GM18517 (cell line): ENCODE results near the gene NEUROG3.

Source experiments
- ATAC-seq: cut with Tn5 transposase; IDR thresholded peaks from one replicate; pipeline ENCODE4 v1.9.1; 2021; ENCODE audit warnings: mild to moderate bottlenecking, moderate library complexity; ENCODE audit not compliant: unreplicated experiment

The NEUROG3 gene, protein sequence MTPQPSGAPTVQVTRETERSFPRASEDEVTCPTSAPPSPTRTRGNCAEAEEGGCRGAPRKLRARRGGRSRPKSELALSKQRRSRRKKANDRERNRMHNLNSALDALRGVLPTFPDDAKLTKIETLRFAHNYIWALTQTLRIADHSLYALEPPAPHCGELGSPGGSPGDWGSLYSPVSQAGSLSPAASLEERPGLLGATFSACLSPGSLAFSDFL

DNA sequence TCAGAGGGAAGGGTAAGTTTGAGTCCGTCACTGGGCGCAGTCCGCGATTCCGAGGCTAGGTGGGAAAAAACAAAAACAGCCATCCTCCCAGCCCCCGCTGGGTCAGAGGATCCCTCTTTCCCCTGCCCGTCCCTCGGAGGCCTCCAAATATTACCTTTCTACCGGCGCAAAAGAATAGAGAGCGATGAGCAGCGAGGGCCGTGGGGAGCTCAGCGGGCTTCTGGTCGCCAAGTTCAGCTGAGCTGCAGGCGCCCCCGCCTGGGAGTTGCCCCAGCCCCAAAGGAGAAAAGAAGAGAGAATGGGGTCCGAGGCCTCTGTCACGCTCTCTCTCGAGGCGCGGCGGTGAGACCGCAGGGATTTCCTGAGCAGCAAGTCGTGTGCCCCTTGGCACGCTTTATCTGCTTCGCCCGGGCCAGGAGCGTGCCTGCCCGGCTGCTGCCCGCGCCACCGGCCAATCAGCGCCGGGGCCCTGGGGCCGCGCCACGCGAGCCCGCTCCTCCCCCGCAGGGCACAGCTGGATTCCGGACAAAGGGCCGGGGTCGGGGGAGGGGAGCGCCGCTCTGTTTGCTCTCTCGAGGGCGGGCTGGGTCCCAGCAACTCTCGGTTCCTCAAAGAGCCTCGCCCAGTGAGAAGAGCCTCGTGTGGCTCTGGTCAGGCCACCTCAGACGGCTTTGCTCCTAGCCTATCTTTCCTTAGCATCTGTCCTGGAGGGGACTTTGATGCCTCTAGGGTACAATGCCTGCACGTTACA, at the start of gene NEUROG3:
TSS of gene NEUROG3 (minus strand) at position 367 of the 751 bp plus-strand sequence. CDS start 379 bp downstream, outside the sequence.
- ATAC-seq, result no peak

DNA sequence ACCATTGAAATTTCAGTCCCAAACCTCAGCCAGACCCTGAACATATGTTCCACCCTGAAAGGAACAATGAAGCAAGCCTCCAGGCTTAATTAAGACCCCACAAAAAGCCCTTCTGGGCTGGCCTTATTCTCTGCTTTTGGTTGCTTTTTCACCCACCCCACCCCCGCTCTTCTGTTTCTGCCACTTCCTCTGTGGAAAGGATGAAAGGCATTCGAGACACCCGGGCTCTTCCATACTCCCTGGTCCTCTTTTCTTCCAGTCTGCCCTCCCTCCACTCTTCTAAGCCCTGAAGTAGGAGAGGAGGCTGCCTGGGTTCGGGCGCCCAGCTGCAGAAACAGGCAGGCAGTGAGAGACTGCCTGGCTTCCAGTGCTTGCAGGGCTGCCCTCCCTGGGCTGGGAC, 47.4 kb upstream of the NEUROG3 start:
- no peak for ATAC-seq

- no peak for ATAC-seq
Measured at GRCh38 chr10:69619626-69620025, 46.4 kb upstream of the NEUROG3 start.

- no peak for ATAC-seq
Measured at GRCh38 chr10:69618746-69619145, 45.5 kb upstream of the NEUROG3 start.

GRCh38 chr10:69616358-69616757, 43.1 kb upstream of the NEUROG3 start:
- ATAC-seq, result no peak

DNA sequence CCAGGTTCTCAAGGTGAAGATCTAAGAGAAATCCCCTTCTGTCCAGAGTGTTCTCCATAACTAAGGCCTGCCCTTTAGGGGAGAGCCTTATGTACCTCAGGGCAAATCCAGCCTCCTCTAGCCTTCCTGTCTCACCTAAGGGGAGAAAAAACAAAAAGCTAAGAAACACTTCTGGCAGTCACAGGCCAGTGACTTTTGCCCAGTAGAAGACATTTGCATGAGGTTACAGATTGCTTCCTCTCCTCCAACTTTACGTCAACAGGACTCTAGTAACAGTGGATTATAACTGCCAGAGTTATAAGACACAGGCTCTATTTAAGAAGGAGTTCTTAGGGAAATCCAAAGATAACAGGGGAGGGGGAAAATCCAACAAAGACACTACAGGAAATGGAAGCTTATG, 40.9 kb upstream of the NEUROG3 start:
- ATAC-seq, result no peak

- no peak for ATAC-seq
Measured at GRCh38 chr10:69612760-69613159, 39.5 kb upstream of the NEUROG3 start.

DNA sequence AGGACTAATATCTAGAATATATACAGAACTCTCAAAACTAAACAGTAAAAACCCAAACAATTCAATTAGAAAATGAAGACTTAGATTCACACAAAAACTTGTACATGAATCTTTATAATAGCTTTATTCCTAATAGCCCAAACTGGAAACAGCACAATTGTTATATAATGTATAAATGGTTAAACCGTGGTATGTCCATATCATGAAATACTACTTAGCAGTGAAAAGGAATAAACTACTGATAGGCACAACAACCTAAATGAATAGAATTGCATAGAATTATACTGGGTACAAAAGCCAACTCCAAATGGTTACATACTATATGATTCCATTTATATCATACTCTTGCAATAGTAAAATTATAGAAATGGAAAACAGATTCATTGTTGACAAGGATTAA, 35.9 kb upstream of the NEUROG3 start:
- ATAC-seq, result no peak

DNA sequence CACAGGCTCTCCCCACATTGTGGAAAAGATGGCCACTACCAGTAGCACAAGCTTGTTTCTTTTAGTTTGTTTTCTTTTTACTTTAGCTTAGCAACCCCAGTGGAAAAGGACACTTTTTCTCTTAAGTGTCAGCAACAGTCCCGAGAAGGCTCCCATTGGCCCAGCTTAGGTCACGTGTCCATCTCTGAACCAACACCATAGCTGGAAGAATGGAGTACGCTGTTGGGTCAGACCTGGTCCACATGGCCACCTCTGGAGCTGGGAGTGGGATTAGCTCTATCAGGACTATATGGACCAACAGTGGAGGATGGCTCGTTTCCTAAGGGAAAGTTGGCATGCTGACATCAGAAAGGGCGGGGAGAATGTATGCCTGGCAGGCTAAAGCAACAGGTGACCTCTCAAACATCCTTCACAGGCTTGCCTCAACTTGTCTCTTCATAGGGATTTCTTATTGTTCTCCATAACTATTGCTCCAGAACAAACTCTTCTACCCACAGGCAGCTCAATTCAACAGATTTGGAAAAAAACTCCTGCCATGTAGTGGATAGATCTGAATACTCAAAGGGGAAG, 27.6 kb upstream of the NEUROG3 start:
- no peak for ATAC-seq

- ATAC-seq, result no peak
Measured at GRCh38 chr10:69588358-69588757, 15.1 kb upstream of the NEUROG3 start.

DNA sequence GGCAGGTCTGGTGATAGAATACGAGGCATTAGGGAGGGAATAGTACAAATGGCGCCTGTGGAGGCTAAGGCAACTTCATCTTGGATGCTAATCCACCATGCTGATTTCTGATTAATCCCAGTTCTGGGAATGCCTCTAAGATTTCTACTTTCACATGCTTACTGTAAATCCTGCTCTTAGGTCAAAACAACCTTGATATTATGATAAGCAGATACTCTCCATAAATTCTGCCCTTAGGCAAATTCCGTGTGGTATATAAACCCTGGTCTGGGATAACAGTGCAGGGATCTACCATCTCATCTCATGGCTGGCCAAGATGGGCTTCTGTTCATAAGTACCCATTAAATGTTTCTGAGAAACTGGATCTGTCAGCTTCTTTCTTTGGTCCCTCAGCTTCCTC, 11.4 kb upstream of the NEUROG3 start:
- no peak for ATAC-seq

- ATAC-seq, result no peak
Measured at GRCh38 chr10:69583106-69583505, 9.9 kb upstream of the NEUROG3 start.

- no peak for ATAC-seq
Measured at GRCh38 chr10:69580435-69580834, 7.2 kb upstream of the NEUROG3 start.

- ATAC-seq, result no peak
Measured at GRCh38 chr10:69579464-69580060, 6.3 kb upstream of the NEUROG3 start.

GRCh38 chr10:69578508-69578991, 5.3 kb upstream of the NEUROG3 start:
- ATAC-seq, result no peak

DNA sequence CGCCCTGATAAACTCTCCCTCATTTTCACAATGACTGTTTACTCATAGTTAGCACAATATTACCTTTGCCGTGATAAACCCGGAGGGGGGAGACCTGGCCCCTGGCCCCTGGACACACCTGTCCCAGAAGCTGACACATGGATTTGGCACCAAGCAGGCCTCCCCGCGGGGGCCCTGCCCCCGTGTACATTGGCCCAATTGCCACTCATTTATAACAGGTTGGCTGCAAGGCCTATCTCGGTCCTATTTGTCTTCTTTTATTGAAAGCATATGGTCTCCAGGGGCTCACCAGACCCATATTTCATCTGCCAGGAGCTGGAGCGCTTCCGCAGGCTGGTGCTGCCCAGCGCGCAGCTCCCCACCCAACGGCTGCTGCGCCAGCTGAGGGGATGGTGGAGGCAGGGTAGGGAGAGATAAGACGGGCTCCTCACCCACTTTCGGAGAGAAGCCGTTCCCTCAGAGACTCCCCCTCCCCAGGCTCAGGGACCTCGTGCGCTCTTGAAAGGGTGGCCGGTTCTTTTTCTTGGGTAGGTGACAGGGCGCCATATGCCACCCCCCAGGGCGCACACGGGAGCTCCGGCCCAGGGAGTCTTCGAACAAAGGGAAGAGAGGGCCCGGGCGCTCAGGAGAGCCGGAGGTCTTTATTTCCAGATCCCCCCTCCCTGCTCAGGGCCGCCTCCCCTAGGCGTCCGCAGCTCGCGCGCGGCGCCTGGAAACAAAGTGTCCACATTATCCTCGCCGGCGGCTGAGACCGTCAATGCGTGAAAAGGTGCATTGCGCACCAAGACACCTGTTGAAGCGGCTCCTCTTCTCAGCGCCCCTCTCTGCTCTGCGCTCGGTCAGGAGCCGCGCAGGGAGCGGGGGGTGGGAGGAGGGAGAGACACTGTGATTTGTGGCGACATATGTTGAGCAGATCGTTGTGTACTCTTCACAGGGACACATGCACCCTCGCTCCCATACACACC, 4.3 kb upstream of the NEUROG3 start:
- no peak for ATAC-seq

- no peak for ATAC-seq
Measured at GRCh38 chr10:69576334-69577011, 3.3 kb upstream of the NEUROG3 start.

GRCh38 chr10:69575164-69575722, 2.0 kb upstream of the NEUROG3 start:
- ATAC-seq, result no peak

- no peak for ATAC-seq
Measured at GRCh38 chr10:69574571-69574978, 1.4 kb upstream of the NEUROG3 start.
